Neuron (in vitro differentiated cells): Measurements from ENCODE around the gene PACS1.
"Not testable (repeated sequence)": the region's sequence is repeated elsewhere in the genome, so short reads cannot be mapped to it uniquely, and the experiment has no call there.

Experiments
- H2AFZ ChIP-seq: one replicate; pipeline ENCODE4 v1.6.1; 2013; ENCODE audit warnings: low read depth, mild to moderate bottlenecking, inconsistent platforms, low read length, moderate library complexity
- H3K27me3 ChIP-seq: one replicate; pipeline ENCODE4 v1.6.1; 2013; ENCODE audit warnings: low read length; ENCODE audit not compliant: insufficient read depth
- H3K36me3 ChIP-seq: one replicate; pipeline ENCODE4 v1.6.1; 2013; ENCODE audit warnings: low read length; ENCODE audit not compliant: insufficient read depth
- H3K4me1 ChIP-seq: one replicate; pipeline ENCODE4 v1.6.1; 2013; ENCODE audit warnings: low read length; ENCODE audit not compliant: insufficient read depth
- H3K4me3 ChIP-seq: 2 replicates; pipeline ENCODE4 v1.5.1; 2013; ENCODE audit warnings: mild to moderate bottlenecking, low read length, moderate library complexity
- H3K9me3 ChIP-seq: one replicate; pipeline ENCODE4 v1.6.1; 2013; ENCODE audit warnings: low read length

PACS1 gene

DNA sequence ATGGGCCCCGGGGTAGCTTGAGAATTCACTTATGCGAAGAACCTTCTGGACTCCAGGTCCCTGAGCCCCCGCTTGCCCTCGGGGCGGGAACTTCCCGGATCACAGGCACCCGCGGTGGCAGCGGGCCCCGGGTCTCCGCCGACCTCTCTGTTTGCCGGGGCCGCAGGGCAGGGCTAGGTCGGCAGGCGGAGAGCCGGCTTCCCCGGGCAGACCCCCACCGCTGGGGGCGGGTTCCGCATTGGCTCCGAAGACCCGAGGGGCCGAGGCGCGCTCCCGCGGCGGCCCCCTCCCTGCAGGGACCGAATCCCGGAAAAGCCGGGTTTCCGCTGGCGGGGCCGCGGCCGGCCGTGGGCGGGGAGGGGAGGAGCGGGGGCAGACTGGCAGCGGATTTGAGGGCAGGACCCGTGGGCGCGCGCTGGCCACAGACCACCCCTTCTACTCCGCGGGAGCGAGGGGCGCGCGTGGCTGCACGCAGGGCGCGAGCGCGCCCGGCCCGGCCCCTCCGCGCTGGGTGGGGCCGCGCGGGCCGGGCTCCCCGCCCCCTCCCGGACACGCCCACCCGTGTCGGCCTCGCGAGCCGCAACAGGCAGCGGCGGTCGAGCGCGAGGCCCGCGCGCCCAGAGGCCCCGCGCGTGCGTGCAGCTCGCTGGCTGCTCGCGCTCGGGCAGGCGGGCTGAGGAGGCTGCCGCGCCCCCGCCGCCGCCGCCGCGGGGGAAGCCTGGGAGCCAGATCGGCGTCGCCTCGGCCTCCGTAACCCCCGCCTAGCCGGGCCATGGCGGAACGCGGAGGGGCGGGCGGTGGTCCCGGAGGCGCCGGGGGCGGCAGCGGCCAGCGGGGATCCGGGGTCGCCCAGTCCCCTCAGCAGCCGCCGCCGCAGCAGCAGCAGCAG, at the start of gene PACS1:
Gene PACS1 (plus strand): TSS at position 558 of the 889 bp plus-strand sequence. CDS start 215 bp downstream, at position 773.
- peaks cover 56% of the 10 kb centered on the region for H3K36me3 ChIP-seq

DNA sequence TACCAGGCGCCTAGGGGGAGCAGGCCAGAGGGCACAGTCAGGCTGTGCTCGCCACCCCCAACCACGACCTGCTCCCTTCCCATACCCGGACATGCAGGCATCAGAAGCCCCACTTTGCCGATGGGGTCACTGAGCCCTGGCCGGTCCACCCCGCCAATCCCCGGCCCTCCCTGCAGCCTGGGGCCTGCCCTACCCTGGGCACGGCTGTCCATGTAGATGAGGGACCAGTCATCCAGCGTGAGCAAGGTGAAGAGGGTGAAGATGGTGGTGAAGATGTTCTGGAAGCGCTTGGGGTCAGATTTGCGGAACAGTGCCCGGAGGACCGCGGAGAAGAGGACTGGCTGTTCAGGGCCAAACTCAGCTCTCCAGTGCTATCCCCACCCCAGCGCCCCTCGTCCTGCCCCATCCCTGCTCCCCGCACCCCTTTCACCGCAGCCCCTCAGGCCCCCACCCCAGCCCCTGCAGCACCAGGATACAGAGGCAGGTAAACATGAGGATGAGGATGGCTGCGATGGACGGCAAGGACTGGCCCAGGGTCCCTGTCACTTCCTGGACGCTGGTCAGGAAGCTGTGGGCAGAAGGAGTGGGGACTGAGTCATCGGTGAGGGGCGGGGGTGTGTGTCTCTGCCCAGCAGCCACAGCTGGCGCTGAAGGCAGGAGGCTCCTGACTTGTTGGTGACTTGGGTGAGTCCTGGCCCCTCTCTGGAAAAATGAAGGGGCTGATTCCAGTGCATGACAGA, 49.3 kb upstream of the PACS1 start:
- no peaks in the 10 kb centered on the region for H3K4me1 ChIP-seq
- H3K9me3 ChIP-seq, result no peaks in the 10 kb centered on the region
- no peak overlapping the region for H3K4me3 ChIP-seq
- H2AFZ ChIP-seq, result no peak overlapping the region
- peaks cover 14% of the 10 kb centered on the region for H3K27me3 ChIP-seq
- no peaks in the 10 kb centered on the region for H3K36me3 ChIP-seq

More for the DNA sequence above, at the start of gene PACS1:
- H2AFZ ChIP-seq, result peak within 1 kb of the TSS; percentile 71
- no peaks in the 10 kb centered on the region for H3K9me3 ChIP-seq
- H3K4me3 ChIP-seq, result peak within 1 kb of the TSS; percentile 79
- peaks cover 20% of the 10 kb centered on the region for H3K4me1 ChIP-seq
- no peaks in the 10 kb centered on the region for H3K27me3 ChIP-seq

DNA sequence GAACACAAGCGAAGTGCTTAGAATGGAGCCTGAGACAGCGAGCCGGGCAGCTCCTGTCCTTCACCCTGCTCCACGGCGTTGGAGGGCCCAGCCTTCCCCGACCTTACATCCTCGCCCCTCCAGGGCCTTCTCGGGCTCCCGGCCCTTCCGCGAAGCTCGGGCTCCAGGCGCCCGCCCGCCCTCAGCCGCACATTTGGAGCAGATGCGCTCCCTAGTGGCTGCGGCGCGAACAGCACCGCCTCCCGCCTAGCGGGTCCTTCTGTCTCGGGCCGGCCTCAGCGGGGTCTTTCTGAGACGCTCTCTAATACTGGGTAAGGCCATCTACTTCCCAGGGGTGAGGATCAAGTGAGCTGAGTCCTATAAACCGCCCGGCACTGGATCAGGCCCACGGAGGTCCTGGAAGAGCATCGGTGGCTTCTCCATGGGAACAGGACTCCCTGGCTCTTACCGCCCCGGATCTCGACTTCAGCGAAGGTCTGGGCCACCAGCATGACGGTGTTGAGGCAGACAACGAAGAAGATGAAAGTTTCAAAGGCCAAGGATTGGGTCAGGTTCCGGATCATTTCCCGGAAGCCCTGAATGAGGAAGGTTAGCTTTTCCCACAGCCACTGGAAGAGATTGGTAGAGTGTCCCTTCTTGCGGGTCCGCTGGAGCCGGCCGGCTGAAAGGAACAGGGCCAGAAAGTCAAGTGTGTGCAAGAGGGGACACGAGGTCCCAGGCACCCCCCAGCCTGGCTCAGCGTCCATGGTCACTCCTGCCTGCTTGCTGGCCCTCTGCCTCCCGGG, 47.5 kb upstream of the PACS1 start:
- Histone ChIP-seq H3K9me3 (no peaks in the 10 kb centered on the region), H3K27me3 (peaks cover 10% of the 10 kb centered on the region), H2AFZ (peak overlapping the region; percentile 42), H3K36me3 (no peaks in the 10 kb centered on the region), H3K4me3 (no peak overlapping the region), H3K4me1 (no peaks in the 10 kb centered on the region)

GRCh38 chr11:66023186-66023440, 47.0 kb upstream of the PACS1 start:
- not testable (repeated sequence) for H3K36me3 ChIP-seq, H3K4me1 ChIP-seq, H2AFZ ChIP-seq, H3K4me3 ChIP-seq, H3K9me3 ChIP-seq
- H3K27me3 ChIP-seq, result peaks cover 10% of the 10 kb centered on the region

DNA sequence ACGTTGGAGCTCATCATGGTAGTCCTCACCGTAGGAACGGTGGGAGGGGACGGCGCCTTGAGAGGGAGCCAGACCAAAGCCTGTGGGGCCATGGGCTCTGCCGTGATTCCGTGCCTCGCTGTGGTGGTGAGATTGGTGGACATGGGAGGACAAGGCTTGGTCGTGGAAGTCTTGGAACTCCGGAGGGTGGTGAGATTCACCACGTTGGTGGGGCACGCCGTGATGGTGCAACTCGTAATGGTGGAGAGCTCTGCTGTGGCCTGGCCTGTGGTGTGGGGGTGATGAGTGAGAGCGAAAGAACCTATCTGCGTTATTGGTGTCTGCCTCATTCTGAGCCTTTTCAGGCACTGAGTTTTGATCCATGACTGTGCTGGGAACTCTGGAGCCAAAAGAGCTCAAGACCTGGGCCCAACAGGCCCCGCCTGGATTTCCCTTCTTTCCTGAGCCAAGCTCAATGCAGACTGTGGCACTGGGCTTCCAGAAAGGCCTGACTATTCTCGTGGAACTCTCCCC, 44.0 kb upstream of the PACS1 start, which contains the start of gene CATSPER1:
Gene CATSPER1 (minus strand): TSS at position 463 of the 513 bp plus-strand sequence. CDS start 100 bp downstream, at position 363.
- H3K27me3 ChIP-seq, result peaks cover 4% of the 10 kb centered on the region
- H3K36me3 ChIP-seq, result no peaks in the 10 kb centered on the region
- no peaks in the 10 kb centered on the region for H3K9me3 ChIP-seq
- H3K4me3 ChIP-seq, result no peak within 1 kb of the TSS
- no peaks in the 10 kb centered on the region for H3K4me1 ChIP-seq
- H2AFZ ChIP-seq, result no peak within 1 kb of the TSS

- Histone ChIP-seq H3K9me3 (peaks cover 6% of the 10 kb centered on the region), H2AFZ (no peak overlapping the region), H3K36me3 (no peaks in the 10 kb centered on the region), H3K4me1 (no peaks in the 10 kb centered on the region), H3K4me3 (no peak overlapping the region), H3K27me3 (no peaks in the 10 kb centered on the region)
Observed at GRCh38 chr11:66032957-66033735, 36.9 kb upstream of the PACS1 start.

DNA sequence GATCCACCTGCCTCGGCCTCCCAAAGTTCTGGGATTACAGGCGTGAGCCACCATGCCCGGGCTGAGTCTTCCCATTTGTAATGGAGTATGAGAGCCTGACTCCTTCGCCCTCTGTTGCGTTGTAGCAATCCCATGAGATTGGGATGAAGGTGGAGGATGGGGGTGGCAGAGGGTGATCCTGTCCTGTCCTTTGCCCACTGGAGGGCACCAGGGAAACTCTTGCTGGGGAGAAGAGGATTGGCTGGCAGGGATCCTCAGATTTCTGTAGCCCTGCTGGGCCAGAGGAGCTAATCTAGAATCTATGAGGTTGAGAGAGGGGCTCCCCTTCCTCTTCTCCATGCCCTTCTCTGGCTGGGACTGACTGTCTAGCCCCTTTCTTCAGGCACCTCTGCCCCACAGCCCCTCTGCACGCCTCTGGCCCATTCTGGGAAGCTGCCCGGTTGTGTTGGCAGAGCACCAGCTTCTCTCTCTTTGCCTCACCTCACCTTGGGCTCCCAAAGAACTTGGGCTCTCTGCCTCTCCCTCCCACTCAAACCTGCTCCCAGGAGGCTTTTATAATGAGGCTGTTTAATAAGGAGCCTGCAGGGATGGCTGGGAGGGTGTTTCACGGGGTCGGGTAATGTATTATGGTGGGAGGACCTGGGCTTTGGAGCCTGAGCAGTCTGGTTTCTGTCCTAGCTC, 34.3 kb upstream of the PACS1 start:
- Histone ChIP-seq H3K4me3 (no peak overlapping the region), H3K27me3 (no peaks in the 10 kb centered on the region), H2AFZ (no peak overlapping the region), H3K9me3 (peaks cover 6% of the 10 kb centered on the region), H3K36me3 (no peaks in the 10 kb centered on the region), H3K4me1 (peaks cover 2% of the 10 kb centered on the region)

GRCh38 chr11:66036334-66036710, 33.8 kb upstream of the PACS1 start:
- peaks cover 6% of the 10 kb centered on the region for H3K9me3 ChIP-seq
- no peaks in the 10 kb centered on the region for H3K27me3 ChIP-seq
- H3K36me3 ChIP-seq, result no peaks in the 10 kb centered on the region
- no peak overlapping the region for H3K4me3 ChIP-seq
- H3K4me1 ChIP-seq, result peaks cover 7% of the 10 kb centered on the region
- no peak overlapping the region for H2AFZ ChIP-seq

GRCh38 chr11:66037327-66037726, 32.7 kb upstream of the PACS1 start:
- no peak overlapping the region for H3K4me3 ChIP-seq
- no peak overlapping the region for H2AFZ ChIP-seq
- peaks cover 6% of the 10 kb centered on the region for H3K9me3 ChIP-seq
- peaks cover 7% of the 10 kb centered on the region for H3K4me1 ChIP-seq
- H3K36me3 ChIP-seq, result no peaks in the 10 kb centered on the region
- no peaks in the 10 kb centered on the region for H3K27me3 ChIP-seq

DNA sequence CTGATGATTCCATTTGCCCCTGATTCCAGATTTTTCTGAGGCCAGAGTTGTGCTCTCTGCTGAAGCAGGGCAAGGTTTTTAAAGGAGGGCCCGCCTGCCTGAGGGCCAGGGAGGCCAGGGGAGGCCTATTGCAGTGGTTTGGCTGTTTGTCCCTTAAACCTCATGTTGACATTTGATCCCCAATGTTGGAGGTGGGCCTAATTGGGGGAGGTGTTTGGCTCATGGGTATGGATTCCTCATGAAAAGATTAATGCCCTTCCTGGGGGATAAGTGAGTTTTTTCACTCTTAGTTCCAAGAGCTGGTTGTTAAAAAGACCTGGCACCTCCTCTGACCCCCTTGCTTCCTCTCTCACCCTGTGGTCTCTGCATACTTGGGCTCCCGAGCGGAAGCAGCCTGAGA, 30.3 kb upstream of the PACS1 start:
- Histone ChIP-seq H3K36me3 (no peaks in the 10 kb centered on the region), H3K27me3 (no peaks in the 10 kb centered on the region), H2AFZ (no peak overlapping the region), H3K9me3 (peaks cover 10% of the 10 kb centered on the region), H3K4me3 (no peak overlapping the region), H3K4me1 (peaks cover 7% of the 10 kb centered on the region)

DNA sequence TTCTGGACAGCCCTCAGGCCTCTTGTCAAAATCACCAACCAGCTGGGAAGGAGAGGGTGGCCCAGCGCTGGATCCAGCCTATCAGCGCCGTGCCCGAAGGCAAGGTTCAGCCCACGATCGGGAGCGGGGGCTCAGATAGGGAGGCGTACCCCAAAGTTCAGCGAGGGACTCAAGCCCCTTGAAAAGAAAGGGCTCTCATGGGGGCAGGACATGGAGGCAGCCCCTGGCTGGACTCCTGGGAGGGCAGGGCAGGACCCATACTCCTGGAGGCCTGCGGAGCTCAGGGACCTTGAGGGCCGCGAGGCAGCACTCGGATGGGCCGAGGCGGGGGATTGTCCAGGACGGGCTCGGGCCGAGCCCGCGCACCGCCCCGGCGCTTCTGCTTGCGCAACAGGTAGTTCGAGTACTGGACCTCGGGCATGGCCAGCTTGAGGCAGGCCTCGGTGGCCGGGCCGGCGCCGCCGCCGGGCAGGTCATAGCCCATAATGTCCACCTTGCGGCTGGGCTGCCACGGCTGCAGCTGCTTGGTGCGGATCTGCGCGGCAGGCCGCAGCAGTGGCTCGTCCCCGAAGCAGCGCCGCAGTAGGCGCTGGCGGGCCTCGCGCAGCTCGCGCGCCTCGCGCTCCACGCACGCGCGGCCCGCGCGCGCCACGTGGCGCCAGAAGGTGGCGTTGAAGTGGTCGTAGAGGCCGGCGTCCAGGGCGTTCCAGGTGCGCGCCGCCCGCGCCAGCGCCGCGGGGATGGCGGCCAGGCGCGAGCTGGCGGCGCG, 27.7 kb upstream of the PACS1 start:
- no peak overlapping the region for H2AFZ ChIP-seq
- no peaks in the 10 kb centered on the region for H3K36me3 ChIP-seq
- H3K9me3 ChIP-seq, result peaks cover 4% of the 10 kb centered on the region
- H3K4me3 ChIP-seq, result no peak overlapping the region
- peaks cover 10% of the 10 kb centered on the region for H3K4me1 ChIP-seq
- no peaks in the 10 kb centered on the region for H3K27me3 ChIP-seq
